ENCODE measurements around the gene MAD1L1.

MAD1L1 gene

DNA sequence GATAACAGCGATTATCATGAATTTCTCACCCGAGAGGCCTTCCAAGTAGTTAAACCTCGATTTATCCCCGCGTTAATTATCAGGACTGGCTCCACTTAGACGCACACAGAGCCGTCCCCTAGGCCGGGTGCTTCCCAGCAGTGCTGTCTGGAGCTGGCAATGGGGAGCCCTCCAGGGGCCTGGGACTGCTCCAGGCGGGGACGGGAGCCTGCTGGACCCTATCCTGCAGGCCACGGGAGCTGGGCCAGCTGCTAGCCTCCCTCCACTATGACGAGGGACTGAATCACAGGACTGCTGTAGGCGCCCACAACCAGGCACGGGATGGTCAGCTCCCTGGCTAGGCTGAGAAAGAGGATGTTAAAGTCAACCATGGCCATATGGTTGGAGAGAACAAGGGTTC, 333.5 kb downstream of the MAD1L1 start:
- H3K27me3 ChIP-seq (ENCODE audit: control insufficient read depth in 1 of 2, insufficient read depth in 2 of 2, low read length in 2 of 2): no peaks in the 10 kb centered on the region
- H3K4me3 ChIP-seq (ENCODE audit: low read depth in 1 of 2, low read length in 2 of 2): no peak overlapping the region
- no peak overlapping the region for H3K27ac ChIP-seq (ENCODE audit: low read depth, low read length)
- no peak overlapping the region for H3K9ac ChIP-seq (ENCODE audit: low read length)
- peaks cover 4% of the 10 kb centered on the region for H3K4me1 ChIP-seq (ENCODE audit: insufficient read depth, low read length)
- no peaks in the 10 kb centered on the region for H3K36me3 ChIP-seq (ENCODE audit: insufficient read depth, low read length)
- no peaks in the 10 kb centered on the region for H3K9me3 ChIP-seq (ENCODE audit: low read length)

DNA sequence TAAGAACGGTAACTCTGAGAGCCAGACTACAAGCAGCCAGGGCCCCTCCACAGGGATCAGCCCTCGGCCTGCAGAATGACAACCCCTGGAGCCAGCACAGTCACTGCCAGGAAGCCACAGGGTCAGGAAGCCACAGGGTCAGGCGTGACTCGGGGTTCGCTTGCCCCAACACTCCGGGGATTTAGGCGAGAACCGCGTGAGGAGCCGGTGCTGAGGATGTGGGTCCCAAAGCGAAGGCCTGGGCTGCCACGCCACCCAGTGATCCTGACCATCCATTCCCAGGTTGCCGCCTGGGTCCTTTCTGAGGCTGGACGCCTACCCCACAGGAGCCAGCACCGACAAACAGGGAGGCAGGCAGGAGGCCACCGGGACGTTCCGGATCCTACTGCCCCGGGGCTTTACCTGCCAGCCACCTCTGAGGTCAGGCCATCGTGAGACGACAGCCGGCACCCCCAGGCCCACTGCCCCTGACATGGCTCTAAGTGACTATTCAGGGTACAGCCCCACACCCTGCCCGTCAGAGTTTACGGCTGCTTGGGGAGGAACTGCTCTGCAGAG, 334.0 kb downstream of the MAD1L1 start:
- H3K9ac ChIP-seq (ENCODE audit: low read length): no peak overlapping the region
- no peaks in the 10 kb centered on the region for H3K27me3 ChIP-seq (ENCODE audit: control insufficient read depth in 1 of 2, insufficient read depth in 2 of 2, low read length in 2 of 2)
- no peaks in the 10 kb centered on the region for H3K9me3 ChIP-seq (ENCODE audit: low read length)
- peaks cover 4% of the 10 kb centered on the region for H3K4me1 ChIP-seq (ENCODE audit: insufficient read depth, low read length)
- H3K36me3 ChIP-seq (ENCODE audit: insufficient read depth, low read length): no peaks in the 10 kb centered on the region
- H3K4me3 ChIP-seq (ENCODE audit: low read depth in 1 of 2, low read length in 2 of 2): no peak overlapping the region
- no peak overlapping the region for H3K27ac ChIP-seq (ENCODE audit: low read depth, low read length)

DNA sequence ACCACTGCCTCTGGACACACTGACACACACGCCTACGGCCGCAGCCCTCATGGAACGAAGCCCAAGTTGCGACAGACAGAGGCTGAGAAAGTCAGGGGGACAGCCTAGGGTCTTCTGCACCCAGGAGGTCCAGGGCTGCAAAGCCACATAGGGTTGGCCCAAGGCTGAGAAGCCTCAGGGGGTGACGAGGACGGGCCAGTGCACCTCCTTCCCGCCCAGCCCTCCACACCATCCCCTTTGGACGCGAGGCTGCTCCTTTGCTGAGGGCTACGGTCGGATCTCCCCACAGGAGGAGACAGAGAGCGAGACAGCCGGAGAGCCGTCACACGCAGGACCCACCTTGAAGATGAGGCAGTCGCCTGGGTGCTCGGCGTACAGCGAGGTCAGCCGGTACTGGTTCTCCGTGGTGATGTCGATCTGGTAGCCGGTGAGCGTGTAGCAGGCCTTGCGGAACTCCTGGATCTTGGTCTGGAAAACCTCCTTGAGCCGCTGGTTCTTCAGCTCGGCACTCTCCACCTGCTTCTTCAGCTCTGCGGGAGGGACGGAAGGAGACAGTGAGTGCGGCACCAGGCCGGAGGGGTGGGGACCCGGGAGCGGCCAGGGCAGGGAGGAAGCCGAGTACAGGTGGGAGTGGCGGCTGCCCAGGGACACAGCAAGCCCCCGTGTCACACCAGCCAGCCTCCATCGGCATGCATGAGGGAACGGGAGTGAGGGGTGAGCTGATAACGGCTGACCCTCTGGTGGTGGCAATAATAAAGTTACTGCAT, 334.7 kb downstream of the MAD1L1 start:
- Histone ChIP-seq H3K9me3 (ENCODE audit: low read length) (no peaks in the 10 kb centered on the region), H3K9ac (ENCODE audit: low read length) (no peak overlapping the region), H3K27me3 (ENCODE audit: control insufficient read depth in 1 of 2, insufficient read depth in 2 of 2, low read length in 2 of 2) (no peaks in the 10 kb centered on the region), H3K36me3 (ENCODE audit: insufficient read depth, low read length) (no peaks in the 10 kb centered on the region), H3K4me1 (ENCODE audit: insufficient read depth, low read length) (peaks cover 4% of the 10 kb centered on the region), H3K4me3 (ENCODE audit: low read depth in 1 of 2, low read length in 2 of 2) (no peak overlapping the region), H3K27ac (ENCODE audit: low read depth, low read length) (no peak overlapping the region)

DNA sequence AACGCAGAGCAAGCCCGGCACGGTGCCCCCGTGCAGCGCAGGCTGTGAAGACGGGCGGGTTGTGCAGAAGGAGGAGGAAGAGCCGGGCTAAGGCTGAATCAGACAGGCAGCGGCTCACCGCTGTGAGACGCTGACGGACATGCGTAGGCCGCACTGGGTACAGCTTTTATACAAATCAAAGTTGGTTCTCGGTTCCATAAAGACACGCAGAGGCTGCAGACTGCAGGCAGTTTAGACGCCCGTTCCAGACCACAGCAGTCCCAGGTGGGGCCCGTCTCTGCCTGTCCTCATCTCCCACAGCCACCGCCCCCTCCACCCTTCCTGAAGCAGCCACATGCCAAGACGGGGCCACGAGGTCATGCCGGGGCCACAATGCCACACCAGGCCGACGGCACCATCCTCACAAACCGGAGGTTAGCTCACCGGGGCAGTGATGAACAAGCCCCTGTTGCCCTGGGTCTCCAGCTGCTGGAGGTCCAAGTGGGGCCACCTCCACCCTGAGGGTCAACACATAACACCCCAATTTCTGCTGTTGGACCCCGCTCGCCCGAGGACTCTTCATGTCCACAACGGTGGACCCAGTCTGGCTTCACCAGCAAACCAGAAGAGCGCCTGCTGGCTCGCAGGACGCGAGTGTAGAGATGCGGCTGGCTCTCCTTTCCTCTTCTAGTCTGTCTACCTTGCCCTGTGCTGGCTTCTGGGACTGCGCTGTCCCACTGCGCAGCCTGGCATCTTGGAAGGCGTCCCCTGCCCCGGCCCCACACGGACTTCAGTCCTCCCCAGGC, 335.5 kb downstream of the MAD1L1 start:
- Histone ChIP-seq H3K27ac (ENCODE audit: low read depth, low read length) (no peak overlapping the region), H3K27me3 (ENCODE audit: control insufficient read depth in 1 of 2, insufficient read depth in 2 of 2, low read length in 2 of 2) (no peaks in the 10 kb centered on the region), H3K4me1 (ENCODE audit: insufficient read depth, low read length) (peaks cover 4% of the 10 kb centered on the region), H3K9me3 (ENCODE audit: low read length) (no peaks in the 10 kb centered on the region), H3K36me3 (ENCODE audit: insufficient read depth, low read length) (no peaks in the 10 kb centered on the region), H3K9ac (ENCODE audit: low read length) (no peak overlapping the region), H3K4me3 (ENCODE audit: low read depth in 1 of 2, low read length in 2 of 2) (no peak overlapping the region)

DNA sequence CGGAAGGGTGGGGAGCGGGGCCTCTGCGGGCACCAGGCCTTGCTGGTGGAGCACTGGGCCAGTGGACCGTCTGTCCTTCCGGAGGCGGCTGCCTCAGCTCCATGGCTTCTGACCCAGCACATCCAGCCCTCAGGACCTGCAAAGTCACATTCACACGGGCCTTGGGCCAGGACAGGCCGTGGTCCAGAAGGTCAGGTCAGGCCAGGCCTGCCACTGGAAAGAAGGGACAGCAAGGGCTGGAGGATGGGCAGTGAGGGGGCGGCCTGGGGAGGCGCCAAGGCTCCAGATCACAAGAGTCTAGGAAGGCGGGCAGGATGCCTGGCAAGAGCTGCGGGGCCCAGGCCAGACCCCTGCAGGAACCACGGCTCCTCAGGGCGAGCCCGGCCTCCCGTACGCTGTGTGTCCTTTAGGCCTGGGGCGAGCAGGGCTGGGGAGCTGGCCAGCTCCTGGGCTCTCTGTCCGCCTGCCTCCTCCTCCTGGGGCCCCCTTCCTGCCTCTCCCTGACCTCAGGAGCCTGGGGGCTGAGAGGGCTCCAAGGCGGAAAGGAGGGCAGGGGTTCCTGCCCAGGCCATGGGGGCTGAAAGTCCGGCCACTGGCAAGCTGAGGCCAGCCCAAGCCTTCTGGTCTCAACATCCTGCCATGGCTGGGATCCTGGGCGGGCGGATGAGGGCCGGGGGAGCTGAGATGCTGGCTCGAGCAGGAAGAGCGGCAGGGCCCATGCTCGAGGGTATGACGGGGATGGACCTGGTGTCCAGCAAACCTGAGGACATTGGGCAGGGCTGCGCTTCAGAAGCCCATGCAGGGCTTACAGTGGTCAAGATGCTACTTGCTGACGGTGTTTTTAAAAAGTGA, 336.9 kb downstream of the MAD1L1 start:
- H3K9me3 ChIP-seq (ENCODE audit: low read length): no peaks in the 10 kb centered on the region
- no peak overlapping the region for H3K4me3 ChIP-seq (ENCODE audit: low read depth in 1 of 2, low read length in 2 of 2)
- H3K36me3 ChIP-seq (ENCODE audit: insufficient read depth, low read length): no peaks in the 10 kb centered on the region
- no peak overlapping the region for H3K9ac ChIP-seq (ENCODE audit: low read length)
- H3K27ac ChIP-seq (ENCODE audit: low read depth, low read length): no peak overlapping the region
- peaks cover 4% of the 10 kb centered on the region for H3K4me1 ChIP-seq (ENCODE audit: insufficient read depth, low read length)
- no peaks in the 10 kb centered on the region for H3K27me3 ChIP-seq (ENCODE audit: control insufficient read depth in 1 of 2, insufficient read depth in 2 of 2, low read length in 2 of 2)

DNA sequence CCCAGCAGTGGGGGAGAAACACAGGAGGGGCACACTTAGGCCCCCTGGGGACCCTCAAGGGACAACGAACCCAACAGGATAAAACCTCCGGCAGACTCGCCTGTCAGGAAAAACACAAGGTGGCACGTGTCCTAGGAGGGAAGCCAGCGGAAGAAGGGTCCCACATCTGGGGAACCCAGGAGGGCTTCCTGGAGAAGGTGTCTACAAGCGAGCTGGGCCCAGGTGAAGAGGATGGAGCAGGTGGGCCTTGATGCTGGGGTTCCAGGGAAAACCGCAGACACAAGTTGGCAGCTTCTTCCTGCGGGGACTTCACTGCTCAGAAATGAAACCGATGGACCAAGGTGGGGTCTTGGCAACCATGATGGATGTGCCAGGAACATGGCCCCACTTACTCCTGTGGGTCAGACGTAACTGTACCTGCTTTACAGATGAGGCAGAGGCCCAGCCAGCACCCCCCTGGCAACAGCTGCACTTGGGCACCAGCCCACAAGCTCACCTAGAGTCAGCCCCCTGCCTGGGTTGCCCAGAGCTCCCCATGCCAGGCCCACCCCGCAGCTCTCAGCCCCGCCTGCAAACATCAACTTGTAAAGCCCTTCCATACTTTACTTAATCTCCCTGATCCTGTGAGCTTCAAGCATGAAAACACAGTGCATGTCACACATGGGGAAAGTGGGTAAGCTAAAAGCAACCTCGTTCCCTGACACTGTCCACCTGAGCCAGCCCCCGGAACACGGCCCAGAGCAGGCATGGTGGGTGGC, 337.7 kb downstream of the MAD1L1 start:
- H3K27ac ChIP-seq (ENCODE audit: low read depth, low read length): no peak overlapping the region
- H3K4me3 ChIP-seq (ENCODE audit: low read depth in 1 of 2, low read length in 2 of 2): no peak overlapping the region
- H3K9me3 ChIP-seq (ENCODE audit: low read length): no peaks in the 10 kb centered on the region
- H3K4me1 ChIP-seq (ENCODE audit: insufficient read depth, low read length): peaks cover 4% of the 10 kb centered on the region
- no peaks in the 10 kb centered on the region for H3K36me3 ChIP-seq (ENCODE audit: insufficient read depth, low read length)
- no peak overlapping the region for H3K9ac ChIP-seq (ENCODE audit: low read length)
- no peaks in the 10 kb centered on the region for H3K27me3 ChIP-seq (ENCODE audit: control insufficient read depth in 1 of 2, insufficient read depth in 2 of 2, low read length in 2 of 2)

DNA sequence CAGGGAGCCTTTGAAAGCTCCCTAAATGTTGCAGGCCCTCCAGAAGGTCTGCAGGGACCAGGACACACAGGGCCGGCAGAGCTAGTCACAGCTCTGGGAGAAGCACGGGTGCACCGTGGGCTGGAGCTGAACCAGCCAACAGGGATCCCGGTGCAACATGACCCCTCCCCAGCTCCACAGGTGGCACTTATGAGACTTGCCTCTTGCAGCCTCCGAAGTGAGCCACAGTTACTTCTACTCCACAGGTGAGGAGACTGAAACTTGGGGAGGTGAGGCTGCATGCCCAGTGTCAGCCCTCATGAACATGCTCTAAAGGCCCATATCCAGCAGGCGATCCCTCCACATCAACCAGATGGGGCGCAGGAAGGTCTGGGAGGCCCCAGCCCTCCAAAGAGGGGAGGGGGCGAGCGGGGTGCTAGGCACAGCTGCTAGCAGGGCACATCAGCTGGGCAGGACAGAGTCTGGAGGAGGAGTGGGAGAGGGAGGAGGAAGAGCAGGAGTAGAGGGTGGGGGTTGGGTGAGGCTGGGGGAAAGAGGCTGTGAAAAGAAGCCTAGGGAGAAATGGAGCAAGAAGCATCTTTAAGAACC, 338.3 kb downstream of the MAD1L1 start:
- Histone ChIP-seq H3K27me3 (ENCODE audit: control insufficient read depth in 1 of 2, insufficient read depth in 2 of 2, low read length in 2 of 2) (no peaks in the 10 kb centered on the region), H3K4me3 (ENCODE audit: low read depth in 1 of 2, low read length in 2 of 2) (no peak overlapping the region), H3K4me1 (ENCODE audit: insufficient read depth, low read length) (peaks cover under 1% of the 10 kb centered on the region), H3K9me3 (ENCODE audit: low read length) (no peaks in the 10 kb centered on the region), H3K27ac (ENCODE audit: low read depth, low read length) (no peak overlapping the region), H3K36me3 (ENCODE audit: insufficient read depth, low read length) (no peaks in the 10 kb centered on the region), H3K9ac (ENCODE audit: low read length) (no peak overlapping the region)

DNA sequence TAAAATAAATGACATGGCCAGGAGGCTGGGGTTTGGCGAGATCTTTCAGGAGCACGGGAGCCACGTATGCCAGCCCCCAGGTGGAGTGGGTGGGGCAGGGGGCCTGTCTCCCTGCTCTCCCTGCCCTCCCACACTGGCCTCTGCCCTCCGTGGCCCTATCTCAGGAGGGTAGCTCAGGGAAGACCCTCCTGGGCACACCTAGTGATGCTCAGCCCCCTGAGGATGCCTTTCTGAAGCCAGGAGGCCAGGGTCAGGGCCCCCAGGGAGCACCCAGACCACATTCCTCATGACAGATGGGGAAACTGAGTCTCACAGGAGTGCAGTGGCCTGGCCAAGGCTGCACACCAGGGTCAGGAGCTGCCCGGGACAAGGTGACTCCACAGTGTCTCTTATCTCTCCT, 339.3 kb downstream of the MAD1L1 start:
- H3K27me3 ChIP-seq (ENCODE audit: control insufficient read depth in 1 of 2, insufficient read depth in 2 of 2, low read length in 2 of 2): no peaks in the 10 kb centered on the region
- no peak overlapping the region for H3K27ac ChIP-seq (ENCODE audit: low read depth, low read length)
- no peaks in the 10 kb centered on the region for H3K36me3 ChIP-seq (ENCODE audit: insufficient read depth, low read length)
- H3K9me3 ChIP-seq (ENCODE audit: low read length): no peaks in the 10 kb centered on the region
- no peaks in the 10 kb centered on the region for H3K4me1 ChIP-seq (ENCODE audit: insufficient read depth, low read length)
- no peak overlapping the region for H3K4me3 ChIP-seq (ENCODE audit: low read depth in 1 of 2, low read length in 2 of 2)
- no peak overlapping the region for H3K9ac ChIP-seq (ENCODE audit: low read length)

DNA sequence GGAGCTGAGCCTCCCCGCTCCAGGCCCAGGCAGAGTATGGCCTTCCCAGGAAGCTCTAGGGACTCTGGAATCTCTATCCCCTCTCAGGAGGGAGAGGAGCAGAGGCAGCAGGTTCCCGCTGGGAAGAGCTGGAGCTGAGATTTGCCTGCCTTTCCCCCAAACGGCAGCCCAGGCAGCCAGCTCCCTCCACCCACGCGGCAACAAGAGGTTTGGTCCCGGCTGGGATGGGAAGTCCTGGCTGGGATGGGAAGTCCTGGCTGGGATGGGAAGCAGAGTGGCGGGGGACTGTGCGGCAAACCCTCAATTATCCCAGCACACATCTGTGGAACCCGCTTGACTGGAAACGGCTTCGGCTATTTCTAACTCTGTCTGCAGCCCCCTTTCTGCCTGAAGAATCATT, 339.7 kb downstream of the MAD1L1 start:
- Histone ChIP-seq H3K4me3 (ENCODE audit: low read depth in 1 of 2, low read length in 2 of 2) (no peak overlapping the region), H3K27me3 (ENCODE audit: control insufficient read depth in 1 of 2, insufficient read depth in 2 of 2, low read length in 2 of 2) (no peaks in the 10 kb centered on the region), H3K27ac (ENCODE audit: low read depth, low read length) (no peak overlapping the region), H3K36me3 (ENCODE audit: insufficient read depth, low read length) (no peaks in the 10 kb centered on the region), H3K9me3 (ENCODE audit: low read length) (no peaks in the 10 kb centered on the region), H3K9ac (ENCODE audit: low read length) (no peak overlapping the region), H3K4me1 (ENCODE audit: insufficient read depth, low read length) (no peaks in the 10 kb centered on the region)

DNA sequence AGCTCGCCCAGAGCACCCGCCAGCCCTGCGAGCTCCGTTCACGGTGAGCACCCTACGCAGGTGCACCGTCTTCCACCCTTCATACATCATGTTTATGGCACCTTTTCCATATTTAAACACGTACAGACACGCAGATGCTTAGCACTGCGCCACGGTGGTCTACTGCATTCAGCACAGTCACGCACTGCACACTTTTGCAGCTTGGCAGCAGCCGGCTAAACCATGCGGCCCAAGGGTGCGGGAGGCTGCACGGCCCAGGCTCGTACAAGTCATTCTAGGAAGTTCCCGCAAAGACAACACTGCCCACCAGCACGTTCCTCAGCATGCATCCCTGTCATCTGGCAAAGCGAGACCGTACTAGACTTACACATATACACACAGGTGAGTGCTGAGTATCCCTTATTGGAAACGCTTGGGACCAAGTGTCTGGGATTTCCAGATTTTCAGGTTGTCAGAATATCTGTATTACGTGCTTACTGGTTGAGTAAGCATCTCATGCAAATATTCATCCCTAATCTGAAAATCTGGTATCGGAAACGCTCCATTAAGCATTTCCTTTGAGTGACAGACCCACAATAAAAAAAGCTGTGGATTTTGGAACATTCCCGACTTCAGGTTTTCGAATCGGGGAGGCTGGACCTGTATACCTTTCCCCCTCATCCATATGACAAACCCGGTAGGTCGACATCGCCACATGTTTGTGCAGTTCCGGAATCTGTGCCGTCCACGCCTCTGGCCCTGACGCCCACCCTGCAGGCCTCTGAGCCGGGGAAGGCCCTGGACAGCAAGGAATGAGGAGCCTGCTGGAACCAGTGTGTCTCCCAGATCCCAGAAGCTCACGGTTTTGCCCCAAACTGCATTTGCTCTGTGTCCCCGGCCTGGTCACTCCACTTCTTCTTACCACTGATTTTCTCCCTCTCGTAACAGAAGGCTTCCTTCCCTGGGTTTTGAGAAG, 340.5 kb downstream of the MAD1L1 start:
- no peak overlapping the region for H3K27ac ChIP-seq (ENCODE audit: low read depth, low read length)
- H3K4me1 ChIP-seq (ENCODE audit: insufficient read depth, low read length): no peaks in the 10 kb centered on the region
- H3K36me3 ChIP-seq (ENCODE audit: insufficient read depth, low read length): peaks cover 4% of the 10 kb centered on the region
- no peak overlapping the region for H3K9ac ChIP-seq (ENCODE audit: low read length)
- no peak overlapping the region for H3K4me3 ChIP-seq (ENCODE audit: low read depth in 1 of 2, low read length in 2 of 2)
- no peaks in the 10 kb centered on the region for H3K9me3 ChIP-seq (ENCODE audit: low read length)
- no peaks in the 10 kb centered on the region for H3K27me3 ChIP-seq (ENCODE audit: control insufficient read depth in 1 of 2, insufficient read depth in 2 of 2, low read length in 2 of 2)
